Measurements from ENCODE around the gene TGFB1I1. TPM values are rescaled to one million over a fixed set of nuclear protein-coding genes. Genes with fewer than 3 reads are reported as not detected.

The TGFB1I1 gene
- total and polyA plus RNA-seq, 2 of the 13 experiments (the other 11 are each of a cell fraction or from before 2014, with no cell fraction given): 0.80 to 2.9 TPM

DNA sequence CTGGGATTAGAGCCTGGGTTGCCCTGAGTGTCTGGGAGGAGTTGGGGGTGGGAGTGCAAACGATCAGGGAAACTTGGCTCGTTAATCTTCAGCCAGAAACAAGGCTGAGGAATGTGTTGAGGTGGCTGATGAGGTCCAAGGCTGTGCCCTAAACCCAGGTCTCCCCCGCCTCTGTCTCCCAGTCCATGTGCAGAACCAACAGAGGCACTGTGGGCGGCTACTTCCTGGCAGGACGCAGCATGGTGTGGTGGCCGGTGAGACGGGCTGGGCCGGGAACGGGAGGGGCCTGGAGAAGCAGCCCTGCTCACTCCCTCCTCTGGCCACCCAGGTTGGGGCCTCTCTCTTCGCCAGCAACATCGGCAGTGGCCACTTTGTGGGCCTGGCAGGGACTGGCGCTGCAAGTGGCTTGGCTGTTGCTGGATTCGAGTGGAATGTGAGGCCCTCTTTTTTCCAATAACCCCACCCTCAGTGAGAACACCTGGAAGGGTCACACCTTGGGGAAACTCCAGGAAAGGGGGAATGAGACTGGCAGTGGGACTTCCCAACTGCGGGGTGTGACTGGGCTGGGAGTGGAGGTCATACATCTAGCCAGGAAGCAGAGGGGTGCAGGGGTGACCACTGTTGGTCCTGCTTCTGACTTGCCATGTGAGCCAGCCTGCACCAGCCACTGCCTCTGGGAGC is 12.7 kb downstream of the TGFB1I1 start (continued):
- TF ChIP-seq POGK (CRISPR knock-in tag; conservative IDR thresholded peaks at IDR 0.05) (no peak; the same call in 1 of the 2 replicates), ZNF761 (CRISPR knock-in tag; conservative IDR thresholded peaks at IDR 0.05) (peak; percentile 65; the same call in 1 of the 2 replicates), ZNF616 (CRISPR knock-in tag; IDR thresholded peaks at IDR 0.05; ENCODE audit: low read depth) (0 out of 2 replicates have a peak, but pooled peaks have one; percentile 58), ZNF766 (CRISPR knock-in tag; IDR thresholded peaks at IDR 0.05; ENCODE audit: borderline replicate concordance) (peak; percentile 36; the same call in 1 of the 2 replicates), MED8 (CRISPR knock-in tag; IDR thresholded peaks at IDR 0.05; ENCODE audit: insufficient replicate concordance) (no peak), ZNF556 (CRISPR knock-in tag; IDR thresholded peaks at IDR 0.05; ENCODE audit: borderline replicate concordance) (0 out of 2 replicates have a peak, but pooled peaks have one; percentile 22), HMG20B (CRISPR knock-in tag; conservative IDR thresholded peaks at IDR 0.05) (0 out of 2 replicates have a peak, but pooled peaks have one; percentile 45), UBTF (CRISPR knock-in tag; IDR thresholded peaks at IDR 0.05) (peak; percentile 87), RXRB (CRISPR knock-in tag; IDR thresholded peaks at IDR 0.05; ENCODE audit: borderline replicate concordance) (peak; percentile 78), ZNF768 (CRISPR knock-in tag; IDR thresholded peaks at IDR 0.05) (peak; percentile 61; the same call in 1 of the 2 replicates), NCOA2 (CRISPR knock-in tag; IDR thresholded peaks at IDR 0.05) (peak; percentile 50; the same call in 1 of the 2 replicates), FOXA1 (IDR thresholded peaks at IDR 0.05) (no peak), FOXA1 (CRISPR knock-in tag; IDR thresholded peaks at IDR 0.05) (peak; percentile 55), CCDC6 (CRISPR knock-in tag; IDR thresholded peaks at IDR 0.05) (no peak), ZNF562 (CRISPR knock-in tag; IDR thresholded peaks at IDR 0.05; ENCODE audit: borderline replicate concordance) (no peak), MTA1 (CRISPR knock-in tag; IDR thresholded peaks at IDR 0.05; ENCODE audit: borderline replicate concordance) (peak; percentile 57; the same call in 1 of the 2 replicates), ZNF343 (CRISPR knock-in tag; IDR thresholded peaks at IDR 0.05) (0 out of 2 replicates have a peak, but pooled peaks have one; percentile 73), ETV5 (CRISPR knock-in tag; IDR thresholded peaks at IDR 0.05; ENCODE audit: borderline replicate concordance) (peak; percentile 73), PHF20 (CRISPR knock-in tag; IDR thresholded peaks at IDR 0.05) (no peak), ZHX1 (CRISPR knock-in tag; IDR thresholded peaks at IDR 0.05; ENCODE audit: low read depth) (no peak; the same call in none of the 2 replicates), ZBTB38 (CRISPR knock-in tag; IDR thresholded peaks at IDR 0.05) (peak; percentile 38; the same call in 1 of the 2 replicates)
- TF ChIP-seq, protein P1, sequence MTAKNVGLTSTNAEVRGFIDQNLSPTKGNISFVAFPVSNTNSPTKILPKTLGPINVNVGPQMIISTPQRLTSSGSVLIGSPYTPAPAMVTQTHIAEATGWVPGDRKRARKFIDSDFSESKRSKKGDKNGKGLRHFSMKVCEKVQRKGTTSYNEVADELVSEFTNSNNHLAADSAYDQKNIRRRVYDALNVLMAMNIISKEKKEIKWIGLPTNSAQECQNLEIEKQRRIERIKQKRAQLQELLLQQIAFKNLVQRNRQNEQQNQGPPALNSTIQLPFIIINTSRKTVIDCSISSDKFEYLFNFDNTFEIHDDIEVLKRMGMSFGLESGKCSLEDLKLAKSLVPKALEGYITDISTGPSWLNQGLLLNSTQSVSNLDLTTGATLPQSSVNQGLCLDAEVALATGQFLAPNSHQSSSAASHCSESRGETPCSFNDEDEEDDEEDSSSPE (CRISPR knock-in tag; IDR thresholded peaks at IDR 0.05): peak; percentile 74; the same call in 1 of the 2 replicates
